GM21447 (cell line): Measurements from ENCODE around the gene PRRX1.

Experiments used
- ATAC-seq: cut with Tn5 transposase; IDR thresholded peaks from one replicate; pipeline ENCODE4 v1.9.1; 2021; ENCODE audit not compliant: unreplicated experiment

The PRRX1 gene

GRCh38 chr1:170714938-170715337, 51.0 kb downstream of the PRRX1 start:
- no peak for ATAC-seq

- no peak for ATAC-seq
Measured at GRCh38 chr1:170716835-170717429, 53.0 kb downstream of the PRRX1 start.

GRCh38 chr1:170720661-170721060, 56.7 kb downstream of the PRRX1 start:
- no peak for ATAC-seq

- no peak for ATAC-seq
Measured at GRCh38 chr1:170721621-170722020, 57.7 kb downstream of the PRRX1 start.

- no peak for ATAC-seq
Measured at GRCh38 chr1:170723518-170723917, 59.6 kb downstream of the PRRX1 start.

- ATAC-seq = no peak
Measured at GRCh38 chr1:170725326-170725725, 61.4 kb downstream of the PRRX1 start.

- no peak for ATAC-seq
Measured at GRCh38 chr1:170727963-170728362, 64.0 kb downstream of the PRRX1 start.

- no peak for ATAC-seq
Measured at GRCh38 chr1:170729225-170730002, 65.5 kb downstream of the PRRX1 start.

GRCh38 chr1:170730014-170730413, 66.1 kb downstream of the PRRX1 start:
- no peak for ATAC-seq

GRCh38 chr1:170730438-170730837, 66.5 kb downstream of the PRRX1 start:
- no peak for ATAC-seq

GRCh38 chr1:170731566-170732251, 67.8 kb downstream of the PRRX1 start:
- no peak for ATAC-seq

GRCh38 chr1:170732252-170732588, 68.3 kb downstream of the PRRX1 start:
- ATAC-seq = no peak

- no peak for ATAC-seq
Measured at GRCh38 chr1:170734412-170735175, 70.7 kb downstream of the PRRX1 start.

- ATAC-seq = no peak
Measured at GRCh38 chr1:170735366-170736263, 71.7 kb downstream of the PRRX1 start.

GRCh38 chr1:170739803-170740202, 75.9 kb downstream of the PRRX1 start:
- no peak for ATAC-seq

GRCh38 chr1:170741678-170742077, 77.7 kb downstream of the PRRX1 start:
- ATAC-seq = no peak

- ATAC-seq = no peak
Measured at GRCh38 chr1:170742600-170742999, 78.7 kb downstream of the PRRX1 start.

- ATAC-seq = no peak
Measured at GRCh38 chr1:170743083-170743482, 79.2 kb downstream of the PRRX1 start.

- no peak for ATAC-seq
Measured at GRCh38 chr1:170749549-170749948, 85.6 kb downstream of the PRRX1 start.

GRCh38 chr1:170749959-170750358, 86.0 kb downstream of the PRRX1 start:
- no peak for ATAC-seq
